Fibroblast of skin of back (primary cell): Measurements from ENCODE around the gene TOMM40L.
"Not testable (repeated sequence)": the region's sequence is repeated elsewhere in the genome, so short reads cannot be mapped to it uniquely, and the experiment has no call there.

Experiments used
- DNase-seq: peaks from one replicate; pipeline ENCODE4 v3.0.0-alpha.2; 2013

TOMM40L gene

DNA sequence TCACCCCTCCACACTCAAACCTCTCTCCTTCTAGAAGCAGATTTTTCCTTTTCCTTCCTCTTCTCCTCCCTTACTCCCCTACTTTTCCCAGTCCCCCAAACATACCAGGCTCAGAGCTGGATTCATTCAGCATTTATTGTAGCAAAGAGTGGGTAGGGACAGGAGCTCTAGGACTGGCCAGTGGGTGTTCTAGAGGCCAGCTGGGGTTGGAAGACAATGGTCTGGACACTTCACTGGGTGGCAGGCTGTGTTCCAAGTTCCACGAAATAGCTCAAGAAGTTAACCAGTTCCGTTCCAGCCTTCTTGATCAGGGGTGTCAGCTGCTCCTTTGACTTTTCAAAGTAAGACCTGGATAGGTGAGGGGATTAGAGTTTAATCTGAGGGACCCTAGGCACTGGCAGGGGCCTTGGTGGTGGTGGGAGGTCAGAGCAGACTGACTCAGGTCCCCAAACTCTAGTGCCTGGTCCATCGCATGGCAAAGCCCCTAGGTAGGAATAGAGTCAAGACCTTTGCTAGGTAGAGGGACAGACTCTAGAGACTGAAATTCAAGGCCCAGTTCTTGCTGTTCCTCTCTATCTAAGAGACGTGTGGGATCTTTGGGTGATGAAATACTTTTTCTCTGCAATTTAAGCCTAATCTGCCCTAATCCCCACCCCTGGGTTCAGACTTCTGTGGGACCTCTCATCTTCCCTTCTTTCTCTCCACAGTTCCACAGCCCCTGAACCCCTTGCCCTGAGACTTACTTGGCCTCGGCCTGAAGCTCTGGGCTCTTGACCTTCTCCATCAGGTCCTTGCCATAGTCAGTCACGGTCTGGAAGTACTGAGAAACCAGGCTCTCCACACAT is 3.5 kb upstream of the TOMM40L start:
- no peak for DNase-seq

DNA sequence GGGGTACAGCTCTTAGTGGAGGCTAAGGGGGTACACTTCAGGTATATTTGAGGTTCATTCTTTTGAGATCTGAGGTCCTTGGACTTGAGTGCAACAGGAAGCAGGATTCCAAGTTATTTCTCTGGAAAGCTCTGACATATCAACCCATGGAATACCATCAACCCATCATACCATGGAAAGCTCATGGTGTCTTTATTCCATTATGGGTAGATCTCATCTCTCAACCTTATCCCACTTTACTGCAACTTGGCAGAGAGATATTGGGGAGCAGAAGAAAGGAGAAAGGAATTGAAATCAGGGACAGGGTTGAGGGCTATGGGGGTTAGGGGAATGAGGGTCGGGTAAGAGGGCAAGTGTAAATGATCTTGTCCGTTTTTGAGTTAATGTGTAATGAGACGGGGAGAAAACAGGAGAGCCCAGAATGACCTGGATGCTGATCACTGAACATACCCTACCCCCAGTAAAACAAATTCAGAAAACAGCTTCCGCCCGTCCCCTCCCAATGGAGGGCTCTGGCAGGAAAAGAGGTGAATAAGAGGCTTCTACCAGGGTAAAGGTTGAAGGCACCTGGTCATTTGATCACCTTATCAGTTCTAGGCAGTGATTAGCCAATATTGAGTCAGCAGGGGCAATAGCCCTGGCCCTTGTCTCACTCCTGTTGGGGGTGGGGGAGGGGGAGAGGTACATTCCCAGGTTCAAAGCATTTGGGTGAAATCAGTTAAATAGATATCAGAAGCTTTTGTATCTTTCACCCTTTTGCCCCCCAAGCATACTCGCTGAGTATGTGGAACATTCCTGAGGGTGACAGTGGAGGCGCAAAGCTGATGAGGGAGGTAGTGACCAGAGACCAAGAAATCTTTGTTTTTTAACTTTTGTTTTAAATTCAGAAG is 1.8 kb upstream of the TOMM40L start:
- DNase-seq = no peak

DNA sequence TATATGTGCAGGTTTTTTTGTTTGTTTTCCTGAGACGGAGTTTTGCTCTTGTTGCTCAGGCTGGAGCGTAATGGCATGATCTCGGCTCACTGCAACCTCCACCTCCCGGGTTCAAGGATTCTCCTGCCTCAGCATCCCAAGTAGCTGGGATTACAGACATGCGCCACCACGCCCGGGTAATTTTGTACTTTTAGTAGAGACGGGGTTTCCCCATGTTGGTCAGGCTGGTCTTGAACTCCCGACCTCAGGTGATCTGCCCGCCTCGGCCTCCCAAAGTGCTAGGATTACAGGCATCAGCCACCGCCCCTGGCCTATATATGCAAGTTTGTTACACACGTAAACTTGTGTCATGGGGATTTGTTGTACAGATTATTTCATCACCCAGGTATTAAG is 1.2 kb upstream of the TOMM40L start:
- not testable (repeated sequence) for DNase-seq

DNA sequence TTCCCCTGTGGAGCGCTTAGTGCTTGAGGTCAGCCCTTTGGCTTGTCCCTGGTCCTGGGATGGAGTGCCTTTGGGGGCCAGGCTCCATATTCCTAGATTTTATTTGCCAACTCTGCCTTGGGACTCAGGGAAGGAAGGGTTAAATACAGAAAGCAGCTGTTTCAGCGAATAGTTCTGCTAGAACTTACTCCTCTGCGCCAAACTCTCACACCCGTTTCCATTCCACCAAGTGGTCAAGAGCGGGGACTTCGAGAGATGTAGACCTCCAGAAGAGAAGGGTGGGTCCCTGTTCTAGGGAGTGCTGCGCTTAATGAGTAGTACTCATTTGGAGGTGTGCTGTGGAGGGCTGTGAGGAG is 704 bp upstream of the TOMM40L start:
- no peak for DNase-seq

DNA sequence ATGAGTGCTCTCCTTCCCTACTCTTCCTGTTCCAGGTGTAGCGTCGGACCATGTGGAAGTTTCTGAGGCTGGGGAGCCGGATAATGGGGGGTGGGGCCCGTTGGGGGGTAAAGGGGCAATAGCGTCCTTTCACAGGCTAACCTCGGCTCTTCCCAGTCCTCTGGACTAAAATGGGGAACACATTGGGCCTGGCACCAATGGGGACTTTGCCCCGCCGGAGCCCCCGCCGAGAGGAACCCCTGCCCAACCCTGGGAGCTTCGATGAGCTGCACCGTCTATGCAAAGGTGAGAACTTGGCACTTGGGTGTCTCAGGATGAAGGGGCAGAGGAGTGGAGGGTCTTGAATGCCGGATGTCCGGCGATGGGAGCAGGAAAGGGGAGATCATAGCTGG is 456 bp downstream of the TOMM40L start:
- no peak for DNase-seq

DNA sequence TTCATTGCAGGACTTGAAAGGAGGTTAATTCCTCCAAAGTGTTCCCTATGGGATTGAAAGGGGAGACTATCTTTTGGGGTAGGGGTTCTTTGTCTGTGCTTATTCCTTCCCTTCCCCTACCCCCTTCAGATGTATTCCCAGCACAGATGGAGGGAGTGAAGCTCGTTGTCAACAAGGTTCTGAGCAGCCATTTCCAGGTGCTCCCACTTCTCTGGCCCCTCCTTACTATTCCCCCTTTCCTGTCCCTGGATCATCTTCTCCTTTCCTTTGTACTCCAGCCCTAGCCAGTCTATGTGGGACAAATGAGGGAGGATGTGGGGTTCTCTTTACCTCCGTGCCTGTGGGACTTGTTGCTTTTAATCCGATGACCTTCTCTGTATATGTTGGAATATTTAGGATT is 899 bp downstream of the TOMM40L start:
- DNase-seq = no peak

DNA sequence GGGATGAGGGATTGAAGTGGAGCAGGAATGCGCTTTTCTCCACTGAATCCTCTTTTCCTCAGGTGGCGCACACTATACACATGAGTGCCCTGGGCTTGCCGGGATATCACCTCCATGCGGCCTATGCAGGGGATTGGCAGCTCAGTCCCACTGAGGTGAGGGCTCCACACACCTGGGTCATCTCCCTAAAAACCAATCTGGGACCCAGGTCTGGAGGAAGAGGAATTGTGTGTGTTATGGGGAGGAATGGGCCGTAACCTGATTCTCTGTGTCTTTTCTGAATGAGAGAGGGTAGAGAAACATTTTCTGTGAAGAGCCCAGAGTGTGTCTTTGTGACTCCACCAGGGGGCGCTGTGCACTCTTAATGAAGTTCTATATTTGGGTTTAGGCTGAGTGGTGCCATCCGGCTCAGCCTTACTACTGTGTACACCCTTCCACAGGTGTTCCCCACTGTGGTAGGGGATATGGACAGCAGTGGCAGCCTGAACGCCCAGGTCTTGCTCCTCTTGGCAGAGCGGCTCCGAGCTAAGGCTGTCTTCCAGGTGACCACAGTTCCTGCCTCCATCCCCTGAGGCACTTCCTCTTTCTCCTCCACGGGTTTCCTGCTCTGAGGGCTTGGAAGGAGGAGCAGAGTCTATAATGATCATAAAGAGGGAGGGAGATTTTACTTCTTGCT is 1.5 kb downstream of the TOMM40L start:
- DNase-seq = peak; percentile 65

DNA sequence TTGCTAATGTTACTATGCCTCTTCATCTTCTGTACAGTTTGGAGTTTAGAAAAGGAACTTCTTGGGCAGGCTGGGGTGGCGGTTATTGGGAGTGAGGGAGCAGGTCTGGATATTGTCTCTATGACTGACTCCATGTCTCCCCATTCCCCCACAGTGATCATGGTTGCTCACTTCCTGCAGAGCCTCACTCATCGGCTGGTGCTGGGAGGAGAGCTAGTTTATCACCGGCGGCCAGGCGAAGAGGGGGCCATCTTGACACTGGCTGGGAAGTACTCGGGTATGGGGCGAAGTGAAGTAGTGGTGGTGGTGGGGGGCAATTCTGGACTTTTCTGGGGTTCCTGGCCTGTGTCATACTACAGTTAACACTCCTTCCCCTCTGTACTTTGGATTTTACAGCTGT is 2.2 kb downstream of the TOMM40L start:
- no peak for DNase-seq

DNA sequence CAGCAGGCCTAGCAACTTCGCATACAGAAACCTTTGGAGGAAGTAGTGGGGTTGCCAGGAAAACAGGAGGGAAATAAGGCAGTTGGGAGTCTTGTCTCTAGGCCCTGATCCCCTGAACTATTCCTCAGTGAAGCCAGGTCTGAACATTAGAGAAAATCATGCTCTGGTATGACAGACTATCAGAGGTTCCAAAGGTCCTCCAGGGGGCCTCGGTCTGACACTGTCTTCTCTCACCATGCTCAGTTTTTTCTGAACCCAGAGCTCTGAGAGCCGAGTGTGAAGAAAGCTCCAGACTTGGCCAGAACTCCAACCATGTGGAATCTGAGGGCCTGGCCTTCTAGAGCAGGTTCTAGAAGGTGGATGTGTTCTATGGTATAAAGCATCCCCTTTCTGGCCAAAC is 4.0 kb downstream of the TOMM40L start:
- DNase-seq = no peak

DNA sequence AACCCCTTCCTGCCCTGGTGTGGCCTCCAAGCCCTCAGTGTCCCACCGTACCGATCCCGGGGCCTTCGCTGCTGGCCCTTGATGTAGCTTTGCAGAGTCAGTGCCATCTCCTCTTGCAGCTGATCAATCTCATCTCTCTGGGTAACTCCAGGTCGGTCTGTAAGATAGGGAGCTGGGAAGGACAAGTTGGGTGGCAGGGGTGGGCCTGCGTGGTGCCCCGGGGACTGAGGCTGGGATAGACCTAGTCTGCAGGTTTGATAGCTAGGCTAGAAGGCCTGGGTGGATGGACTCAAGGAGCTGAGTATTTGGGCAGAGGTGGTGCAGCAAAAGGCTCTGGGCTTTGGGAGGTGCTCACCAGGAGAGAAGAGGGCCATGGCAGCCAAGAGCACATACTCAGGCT is 4.9 kb downstream of the TOMM40L start:
- no peak for DNase-seq

DNA sequence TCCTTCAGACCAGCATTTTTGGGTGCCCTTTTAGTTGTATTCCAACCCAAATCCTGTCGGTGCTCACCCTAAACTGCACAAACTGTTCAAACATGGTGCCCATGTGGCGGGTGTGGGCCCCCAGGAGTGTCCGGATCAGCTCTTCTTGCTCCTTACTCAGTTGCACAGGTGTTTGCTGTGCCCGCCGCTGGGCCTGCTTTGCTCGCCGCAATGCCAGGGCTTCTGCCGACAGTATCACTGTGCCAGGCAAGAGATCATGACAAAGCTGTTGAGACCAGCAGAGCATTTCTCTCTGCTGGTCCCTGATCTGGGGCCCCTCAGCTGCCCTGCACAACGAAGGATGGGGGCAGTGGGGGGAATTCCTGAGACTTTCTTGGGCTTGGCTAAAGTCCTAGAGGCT is 7.2 kb downstream of the TOMM40L start:
- no peak for DNase-seq

DNA sequence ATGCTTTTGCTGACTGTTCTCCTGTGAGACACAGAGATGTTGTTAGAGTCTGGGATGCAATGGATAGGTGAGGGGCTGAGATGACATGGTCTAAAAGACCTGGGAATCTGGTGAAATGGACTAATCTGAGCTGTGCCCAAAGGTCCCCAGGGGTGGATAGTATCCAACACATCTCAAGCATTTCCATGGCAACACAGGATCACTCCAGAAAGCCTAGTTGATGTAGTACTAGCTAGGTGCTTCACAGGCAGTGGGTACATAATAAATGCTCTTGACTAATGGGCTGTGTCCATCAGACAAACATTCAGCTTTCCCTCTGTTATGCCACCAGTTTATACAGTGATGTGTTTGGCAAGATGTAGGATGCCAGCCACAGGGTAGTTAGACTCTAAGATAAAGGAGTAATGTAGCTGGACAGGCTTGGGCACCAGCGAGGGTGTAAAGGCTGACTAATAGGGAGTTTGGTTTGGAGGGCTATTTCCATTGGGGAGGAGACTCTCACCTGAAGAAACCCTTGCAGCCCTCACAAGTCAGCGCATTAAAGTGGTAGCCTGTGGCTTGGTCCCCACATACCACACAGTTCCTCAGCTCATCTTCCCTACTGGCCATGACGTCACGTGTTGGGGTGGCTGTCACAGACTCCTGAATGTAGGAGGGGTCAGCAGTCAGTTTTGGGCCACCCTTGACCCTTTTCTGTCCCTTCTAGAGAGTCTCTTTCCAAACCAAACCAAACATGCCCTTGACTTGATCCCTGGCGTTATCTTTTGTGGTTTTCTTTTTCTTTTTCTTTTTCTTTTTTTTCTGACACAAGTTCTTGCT is 10.3 kb downstream of the TOMM40L start:
- DNase-seq = no peak

DNA sequence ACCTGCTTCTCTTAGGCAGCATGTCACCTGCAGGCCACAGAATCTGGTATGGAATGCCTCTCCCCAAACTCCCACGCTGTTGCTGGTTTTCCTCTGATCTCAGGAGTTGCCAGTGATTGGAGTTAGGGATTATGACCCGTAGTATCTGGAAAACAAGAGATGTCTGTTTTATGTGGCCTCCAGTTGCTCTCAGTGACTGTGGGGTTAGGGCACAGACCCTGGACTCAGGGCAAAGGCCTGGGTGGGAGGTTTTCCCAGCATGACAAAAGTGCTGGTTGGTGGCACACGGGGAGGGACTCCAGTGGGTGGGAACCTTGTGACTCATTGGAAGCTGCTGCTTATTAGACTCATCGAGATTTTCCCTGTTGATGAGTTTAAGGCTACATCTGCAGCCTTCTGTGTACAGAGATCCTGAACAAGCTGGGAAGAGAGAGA is 12.2 kb downstream of the TOMM40L start, which contains the start of gene NR1I3:
NR1I3 (minus strand) TSS at position 165 of the 435 bp plus-strand sequence. CDS start 1,638 bp downstream, outside the sequence.
- no peak for DNase-seq

DNA sequence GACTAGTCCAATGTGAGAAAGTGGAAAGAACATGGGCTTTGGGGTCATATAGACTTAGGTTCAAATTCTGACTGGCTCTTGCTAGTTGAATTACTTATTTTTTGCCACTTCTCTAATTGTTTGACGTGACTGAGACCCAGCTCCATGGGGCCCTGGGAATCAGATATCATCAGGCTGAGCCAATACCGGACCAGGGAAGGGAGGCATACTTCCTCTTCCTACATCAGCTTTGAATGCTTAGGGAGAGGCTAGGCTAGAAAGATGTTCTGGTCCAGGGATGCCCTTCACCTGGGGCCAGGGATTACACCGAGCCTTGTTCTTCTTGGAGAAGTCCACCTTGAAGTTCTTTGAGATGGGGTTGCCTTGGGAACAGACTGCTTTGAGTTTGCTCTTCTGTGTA is 15.8 kb downstream of the TOMM40L start:
- no peak for DNase-seq

DNA sequence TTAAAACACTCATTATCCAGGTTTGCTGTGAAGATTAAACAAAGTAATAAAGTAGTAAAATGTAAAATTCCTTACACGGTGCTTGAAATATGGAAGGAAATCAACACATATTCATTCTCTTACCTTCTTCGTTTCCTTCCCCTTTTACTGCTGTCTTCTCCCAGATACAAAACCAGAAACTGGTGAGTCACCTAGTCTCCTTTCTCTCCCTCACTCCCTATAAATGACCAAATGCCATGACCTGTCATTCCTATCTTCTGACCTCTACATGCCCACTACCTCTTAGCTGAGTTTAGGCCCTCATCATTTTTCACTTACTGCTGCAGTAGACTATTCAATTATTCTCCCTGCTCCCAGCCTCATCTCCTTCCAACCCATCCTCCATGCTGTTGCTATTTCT is 16.5 kb downstream of the TOMM40L start:
- DNase-seq = no peak

DNA sequence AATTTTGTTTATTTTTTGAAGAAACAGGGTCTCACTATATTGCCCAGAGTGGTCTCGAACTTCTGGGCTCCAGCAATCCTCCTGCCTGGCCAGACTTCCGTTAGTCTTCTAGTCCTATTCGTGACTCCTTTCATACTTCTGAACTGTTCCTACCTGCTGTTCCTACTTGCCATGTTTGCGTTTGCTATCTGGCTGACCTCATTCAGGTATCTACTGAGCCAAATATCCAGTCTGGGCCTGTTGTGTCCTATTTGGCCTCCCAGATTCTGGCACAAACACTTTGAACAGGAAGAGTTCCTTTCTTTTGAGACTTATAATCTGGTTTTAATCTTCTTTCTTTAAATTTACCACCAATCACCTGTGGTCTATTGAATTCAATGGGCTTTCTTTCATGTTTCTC is 19.0 kb downstream of the TOMM40L start:
- DNase-seq = no peak

DNA sequence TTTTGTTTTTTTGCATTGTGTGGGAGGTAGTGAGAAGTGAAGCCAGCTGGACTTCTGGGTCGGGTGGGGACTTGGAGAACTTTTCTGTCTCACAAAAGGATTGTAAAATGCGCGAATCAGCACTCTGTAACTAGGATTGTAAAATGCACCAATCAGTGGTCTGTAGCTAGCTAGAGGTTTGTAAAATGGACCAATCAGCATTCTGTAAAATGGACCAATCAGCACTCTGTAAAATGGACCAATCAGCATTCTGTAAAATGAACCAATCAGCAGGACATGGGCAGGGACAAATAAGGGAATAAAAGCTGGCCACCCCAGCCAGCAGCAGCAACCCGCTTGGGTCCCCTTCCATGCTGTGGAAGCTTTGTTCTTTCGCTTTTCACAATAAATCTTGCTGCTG is 24.2 kb downstream of the TOMM40L start:
- DNase-seq = not testable (repeated sequence)

DNA sequence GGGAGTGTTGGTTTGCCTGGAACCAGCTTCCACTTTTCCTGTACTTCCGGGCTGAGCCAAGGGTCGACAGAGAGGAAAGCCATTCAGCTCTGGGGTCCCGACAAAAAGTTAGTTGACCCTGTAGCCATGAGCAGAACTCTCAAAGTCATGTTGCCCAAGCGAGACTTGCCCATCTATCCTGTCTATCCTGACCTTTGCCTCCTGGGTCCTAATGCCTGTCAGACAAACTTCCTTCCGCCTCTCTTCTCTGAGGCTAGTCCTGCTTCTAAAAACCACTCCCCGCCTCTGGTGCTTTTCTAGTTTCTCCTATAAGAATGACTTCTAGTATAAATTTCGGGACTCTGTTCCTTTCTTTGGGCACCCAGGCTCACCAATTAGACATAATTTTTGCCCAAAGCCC is 25.0 kb downstream of the TOMM40L start:
- no peak for DNase-seq

DNA sequence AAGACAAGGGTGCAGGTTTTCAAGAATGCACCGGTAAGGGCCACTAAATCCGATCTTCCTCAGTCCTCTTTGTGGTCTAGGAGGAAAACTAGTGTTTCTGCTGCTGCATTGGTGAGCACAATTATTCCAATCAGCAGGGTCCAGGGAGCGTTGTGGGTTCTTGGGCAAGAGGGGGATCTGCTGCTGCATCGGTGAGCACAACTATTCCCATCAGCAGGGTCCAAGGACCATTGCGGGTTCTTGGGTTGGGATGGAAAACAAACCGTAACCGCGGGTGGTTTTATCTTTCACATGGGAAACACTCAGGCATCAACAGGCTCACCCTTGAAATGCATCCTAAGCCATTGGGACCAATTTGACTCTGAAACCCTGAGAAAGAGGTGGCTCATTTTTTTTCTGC is 25.7 kb downstream of the TOMM40L start:
- no peak for DNase-seq

DNA sequence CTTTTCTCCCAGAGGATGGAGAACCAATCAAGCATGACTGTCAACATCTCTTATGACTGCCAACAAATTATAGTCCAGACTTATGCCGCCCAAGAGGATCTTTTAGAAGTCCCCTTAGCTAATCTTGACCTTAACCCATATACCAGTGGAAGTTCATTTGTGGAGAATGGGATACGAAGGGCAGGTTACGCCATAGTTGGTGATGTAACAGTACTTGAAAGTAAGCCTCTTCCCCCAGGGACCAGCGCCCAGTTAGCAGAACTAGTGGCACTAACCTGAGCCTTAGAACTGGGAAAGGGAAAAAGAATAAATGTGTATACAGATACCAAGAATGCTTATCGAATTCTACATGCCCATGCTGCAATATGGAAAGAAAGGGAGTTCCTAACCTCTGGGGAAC is 29.4 kb downstream of the TOMM40L start:
- not testable (repeated sequence) for DNase-seq

DNA sequence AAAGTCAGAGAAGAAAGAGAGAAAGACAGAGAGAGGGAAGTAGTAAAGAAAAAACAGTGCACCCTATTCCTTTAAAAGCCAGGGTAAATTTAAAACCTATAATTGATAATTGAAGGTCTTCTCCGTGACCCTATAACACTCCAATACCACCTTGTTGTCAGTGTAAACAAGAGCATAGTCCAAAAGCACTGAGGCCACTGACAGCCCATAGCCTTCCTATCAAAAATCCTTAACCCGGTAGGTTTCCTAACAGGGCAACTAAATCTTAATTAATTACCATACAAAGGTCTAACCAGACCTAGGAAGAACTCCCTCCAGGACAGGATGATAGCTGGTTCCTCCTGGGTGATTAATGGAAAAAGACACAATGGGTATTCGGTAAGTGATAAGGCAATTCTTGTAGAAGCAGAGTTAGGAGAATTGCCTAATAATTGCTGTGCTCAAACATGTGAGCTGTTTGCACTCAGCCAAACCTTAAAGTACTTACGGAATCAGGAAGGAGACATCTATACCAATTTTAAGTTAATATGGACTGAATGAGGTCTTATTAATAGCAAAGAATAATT is 30.2 kb downstream of the TOMM40L start:
- not testable (repeated sequence) for DNase-seq

DNA sequence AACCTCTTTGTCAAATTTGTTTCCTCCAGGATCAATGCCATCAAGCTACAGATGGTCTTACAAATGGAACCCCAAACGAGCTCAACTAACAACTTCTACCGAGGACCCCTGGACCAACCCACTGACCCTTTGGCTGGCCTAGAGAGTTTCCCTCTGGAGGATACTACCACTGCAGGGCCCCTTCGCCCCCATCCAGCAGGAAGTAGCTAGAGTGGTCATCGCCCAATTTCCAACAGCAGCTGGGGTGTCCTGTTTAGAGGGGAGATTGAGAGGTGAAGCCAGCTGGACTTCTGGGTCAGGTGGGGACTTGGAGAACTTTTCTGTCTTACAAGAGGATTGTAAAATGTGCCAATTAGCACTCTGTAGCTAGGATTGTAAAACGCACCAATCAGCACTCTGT is 31.2 kb downstream of the TOMM40L start:
- not testable (repeated sequence) for DNase-seq
